ENCODE measurements around the gene CTR9.

Gene CTR9

DNA sequence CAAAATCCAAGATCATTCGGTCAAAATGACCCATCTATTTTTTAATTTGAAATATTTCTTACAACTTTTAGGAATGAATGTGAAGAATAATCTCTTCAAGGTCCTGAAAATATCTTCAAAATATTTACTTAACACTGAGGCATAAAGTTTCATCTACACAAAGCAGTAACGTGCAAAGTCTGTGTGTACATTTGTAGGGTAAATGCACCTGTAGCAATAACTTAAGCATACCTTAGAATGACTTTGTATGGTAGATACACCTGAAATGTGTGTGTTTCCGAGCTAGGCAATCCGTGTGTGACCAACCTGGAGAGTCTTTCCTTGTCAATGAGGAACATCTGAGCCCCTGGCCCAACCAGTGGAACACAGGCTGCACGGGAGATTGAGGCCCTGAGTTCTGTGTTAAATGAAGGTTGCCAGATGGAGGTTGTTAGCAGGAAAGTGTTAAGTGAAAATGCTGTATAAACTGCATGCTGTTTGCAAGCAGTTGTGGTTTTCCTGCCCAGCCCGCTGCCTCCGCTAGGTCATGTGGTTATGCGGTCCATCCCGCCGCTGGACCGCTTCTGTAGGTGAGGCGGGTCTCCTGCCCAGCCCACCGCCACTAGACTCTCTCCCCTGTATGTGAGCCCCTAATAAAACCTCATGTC is 7.6 kb upstream of the CTR9 start:
- DNase-seq, result no peak

DNA sequence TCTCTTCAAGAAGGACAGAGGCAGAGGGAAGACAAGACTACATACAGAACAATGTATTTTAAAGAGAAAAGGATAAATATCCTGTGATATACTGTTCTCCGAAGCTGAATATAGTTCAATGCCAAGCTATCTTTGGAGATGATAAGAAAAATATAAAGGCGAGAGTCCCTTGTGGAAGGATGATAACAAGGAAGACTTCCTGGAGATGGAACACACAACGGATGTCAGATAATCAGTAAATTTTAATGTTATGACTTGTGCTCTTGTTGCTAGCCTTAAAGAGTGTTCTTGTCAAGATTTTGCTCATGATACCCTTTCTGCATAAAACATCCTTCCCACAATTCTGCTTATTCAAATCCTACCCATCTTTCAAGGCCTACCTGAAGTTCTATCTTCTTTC is 6.8 kb upstream of the CTR9 start:
- no peak for DNase-seq

DNA sequence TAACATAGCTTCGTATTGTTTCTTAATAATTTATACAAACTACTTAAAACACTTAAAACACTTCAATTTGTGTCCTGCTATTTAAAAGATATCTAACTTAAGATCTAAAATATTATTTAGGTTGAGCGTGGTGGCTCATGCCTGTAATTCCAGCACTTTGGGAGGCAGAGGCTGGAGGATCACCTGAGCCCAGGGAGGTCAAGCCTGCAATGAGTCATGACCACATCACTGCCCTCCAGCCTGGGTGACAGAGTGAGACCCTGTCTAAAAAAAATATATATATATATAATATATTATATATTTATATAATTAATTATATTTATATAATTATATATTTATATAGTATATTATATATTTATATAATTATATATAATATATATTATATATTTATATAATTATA is 4.2 kb upstream of the CTR9 start:
- no peak for DNase-seq

DNA sequence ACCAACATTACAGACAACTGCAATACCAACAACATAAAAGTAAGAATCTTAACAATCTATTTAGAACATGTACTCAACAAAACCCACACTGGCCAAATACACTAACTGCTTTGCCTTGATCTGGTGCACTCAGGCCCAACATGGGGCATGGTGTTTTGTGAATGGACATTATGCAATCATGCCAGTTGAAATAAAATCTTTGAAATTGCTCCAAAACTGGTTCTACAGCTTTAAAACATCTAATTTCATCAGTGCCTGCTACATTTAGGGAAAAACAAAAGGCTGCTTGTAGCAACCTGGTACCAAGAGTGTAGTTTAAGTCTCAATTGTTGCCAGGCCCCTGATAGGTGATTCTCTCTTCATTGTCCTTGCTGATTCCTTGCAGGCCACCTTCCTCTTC is 3.3 kb upstream of the CTR9 start:
- DNase-seq, result no peak

DNA sequence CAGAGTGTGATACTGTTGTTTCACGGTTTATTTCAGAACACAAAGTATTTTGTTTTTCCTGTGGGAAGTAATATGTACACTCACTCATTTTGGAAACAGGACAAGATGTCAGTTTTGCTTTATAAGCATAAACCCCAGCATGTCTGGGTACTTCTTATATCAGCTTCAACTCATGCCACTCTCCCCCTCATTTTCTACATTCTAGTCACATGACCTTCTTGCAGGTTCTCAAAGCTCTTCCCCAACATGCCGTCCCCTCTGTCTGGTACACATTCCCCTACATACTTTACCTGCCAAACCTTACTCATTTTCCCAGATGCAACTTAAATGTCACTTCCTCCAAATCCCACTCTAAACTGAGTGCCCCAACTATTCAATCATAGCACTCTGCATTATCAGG is 1.6 kb upstream of the CTR9 start:
- no peak for DNase-seq

DNA sequence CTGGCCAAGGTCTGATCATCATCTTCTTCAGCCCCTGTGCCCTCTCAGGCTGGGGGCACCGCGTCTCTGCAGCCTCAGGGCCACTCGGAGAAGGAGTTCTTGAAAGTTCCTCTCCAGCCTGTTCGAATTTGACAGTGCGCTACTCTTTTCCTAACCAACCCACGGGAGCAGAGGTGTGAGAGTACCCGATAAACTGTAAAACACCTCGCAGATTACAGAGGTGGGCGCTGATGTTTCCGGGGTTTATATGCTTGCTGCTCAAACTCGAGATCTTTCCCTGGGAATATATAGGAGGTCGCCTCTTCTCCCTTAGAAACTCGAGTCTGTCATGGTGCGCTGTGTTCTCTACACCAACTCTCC is 515 bp downstream of the CTR9 start:
- no peak for DNase-seq

DNA sequence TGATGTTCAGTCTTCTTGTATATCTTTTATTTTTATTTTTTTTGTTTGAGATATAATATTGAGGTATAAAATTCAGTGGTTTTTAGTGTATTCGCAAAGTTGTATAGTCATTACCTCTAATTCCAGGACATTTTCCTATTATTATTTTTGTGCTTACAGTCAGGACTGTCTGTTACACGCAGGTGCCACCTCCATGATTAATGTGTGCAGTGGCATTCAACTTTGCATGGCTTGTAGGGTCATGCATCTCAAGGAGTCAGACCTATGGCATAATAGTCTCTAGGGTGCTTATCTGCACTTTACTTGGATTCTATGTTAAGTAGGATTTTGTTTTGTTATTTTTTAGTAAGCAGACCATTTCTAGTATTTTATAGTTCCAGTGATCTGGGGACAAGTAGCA is 1.0 kb downstream of the CTR9 start:
- no peak for DNase-seq

DNA sequence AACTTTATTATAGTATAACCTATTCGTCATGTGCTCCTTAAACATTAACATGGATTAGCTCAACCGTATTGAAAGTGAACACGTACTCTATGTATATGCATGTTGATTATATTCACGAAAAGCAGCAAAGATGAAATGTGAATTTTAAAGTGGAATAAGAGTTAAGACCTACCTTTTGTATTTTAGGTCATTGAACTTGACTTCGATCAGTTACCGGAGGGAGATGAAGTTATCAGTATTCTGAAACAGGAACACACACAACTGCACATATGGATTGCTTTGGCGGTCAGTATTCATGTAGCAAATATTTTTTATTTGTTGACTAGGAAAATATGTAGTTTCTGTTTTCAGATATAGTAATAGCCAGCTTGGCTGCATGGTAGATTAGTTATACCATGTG is 1.4 kb downstream of the CTR9 start:
- DNase-seq, result no peak

DNA sequence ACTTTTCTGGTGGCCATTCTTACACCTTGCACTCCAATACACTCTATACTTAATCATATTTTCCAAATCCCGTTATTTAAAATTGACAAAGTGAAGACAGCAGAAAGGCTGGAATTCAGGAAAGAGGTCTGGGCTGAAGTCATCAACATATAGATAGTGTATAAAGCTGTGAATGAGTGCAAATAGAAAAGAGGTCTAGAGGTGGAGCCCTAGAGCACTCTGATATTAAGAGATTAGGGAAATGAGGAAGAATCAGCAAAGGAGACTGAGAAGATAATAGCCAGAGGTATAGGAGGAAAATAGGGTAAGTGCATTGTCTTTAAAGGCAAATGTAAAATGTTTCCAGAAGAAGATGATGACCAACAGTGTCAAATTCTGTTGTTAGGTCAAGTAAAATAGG is 7.9 kb downstream of the CTR9 start:
- DNase-seq, result no peak

DNA sequence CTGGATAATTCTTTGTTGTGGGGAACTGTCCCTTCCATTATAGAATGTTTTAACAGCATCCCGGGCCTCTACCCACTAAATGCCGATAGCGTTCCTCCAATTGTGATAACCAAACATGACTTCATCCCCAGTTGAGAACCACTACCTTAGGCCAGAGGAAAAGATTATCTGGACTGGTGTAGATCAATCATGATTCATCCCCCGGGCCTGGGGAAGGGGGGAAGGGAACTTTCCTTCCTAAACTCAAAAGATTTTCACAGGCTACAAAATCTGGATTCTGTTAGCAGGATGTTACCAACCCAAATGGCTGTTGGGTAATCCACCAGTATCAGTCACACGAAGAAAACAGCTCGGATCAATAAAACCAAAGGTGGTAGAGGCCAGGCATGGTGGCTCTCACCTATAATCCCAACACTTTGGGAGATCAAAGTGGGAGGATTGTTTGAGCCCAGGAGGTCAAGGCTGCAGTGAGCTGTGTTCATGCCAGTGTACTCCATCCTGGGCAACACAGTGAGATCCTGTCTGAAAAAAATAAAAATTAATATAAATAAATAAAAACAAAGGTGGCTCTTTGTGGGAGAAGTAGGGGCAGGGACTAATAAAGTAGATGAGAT is 10.1 kb downstream of the CTR9 start:
- no peak for DNase-seq

DNA sequence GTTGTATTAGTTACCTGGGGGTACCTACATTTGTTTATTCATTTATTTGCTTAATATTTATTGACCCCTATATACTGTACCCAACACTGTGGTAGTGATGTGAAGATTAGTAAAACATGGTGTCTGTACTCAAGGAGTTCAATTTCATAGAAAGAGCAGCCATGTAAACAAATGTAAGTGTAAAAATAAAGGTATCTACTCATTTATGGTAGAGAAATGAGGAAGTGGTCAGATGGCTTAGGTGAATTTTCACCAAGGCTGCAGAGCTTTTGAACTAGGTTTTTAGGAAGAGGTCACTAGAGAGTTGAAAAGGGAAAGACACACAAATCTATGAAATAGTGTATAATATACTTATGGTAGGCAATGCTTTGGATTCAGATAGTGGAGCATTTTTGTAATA is 11.1 kb downstream of the CTR9 start:
- DNase-seq, result no peak

DNA sequence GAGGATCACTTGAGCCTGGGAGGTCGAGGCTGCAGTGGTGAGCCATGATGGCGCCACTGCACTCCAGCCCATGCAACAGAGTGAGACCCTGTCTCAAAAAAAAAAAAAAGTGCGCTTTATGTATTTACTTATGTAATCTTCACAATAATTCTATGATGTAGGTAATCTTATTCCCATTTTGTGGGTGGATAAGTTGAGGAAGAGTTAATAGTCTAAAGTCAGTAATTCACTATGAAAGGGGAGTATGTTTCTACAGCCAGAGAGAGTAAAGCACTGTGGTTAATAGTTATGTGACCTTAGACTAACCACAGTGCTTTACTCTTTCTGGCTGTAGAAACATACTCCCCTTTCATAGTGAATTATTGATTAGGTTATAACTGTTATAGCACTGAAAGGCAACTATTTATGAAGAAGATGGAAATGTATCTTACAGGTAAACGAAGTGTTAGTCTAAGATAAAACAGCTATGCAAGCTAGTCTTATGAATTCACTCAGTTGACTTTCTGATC is 11.9 kb downstream of the CTR9 start:
- no peak for DNase-seq

DNA sequence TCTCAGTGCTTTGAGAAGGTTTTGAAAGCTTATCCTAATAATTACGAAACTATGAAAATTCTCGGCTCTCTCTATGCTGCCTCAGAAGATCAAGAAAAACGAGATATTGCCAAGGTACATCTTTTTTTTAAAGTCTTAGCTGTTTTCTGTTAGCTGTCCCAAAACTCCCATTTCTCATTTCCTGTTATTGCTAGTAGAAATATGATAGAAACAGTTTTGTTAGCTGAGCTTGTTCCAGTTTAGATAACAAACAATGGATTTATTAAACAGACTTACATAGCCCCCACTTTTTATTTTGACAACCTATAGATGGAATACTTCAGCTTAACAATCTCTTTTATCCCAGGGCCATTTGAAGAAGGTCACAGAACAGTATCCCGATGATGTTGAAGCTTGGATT is 12.7 kb downstream of the CTR9 start:
- DNase-seq, result no peak

DNA sequence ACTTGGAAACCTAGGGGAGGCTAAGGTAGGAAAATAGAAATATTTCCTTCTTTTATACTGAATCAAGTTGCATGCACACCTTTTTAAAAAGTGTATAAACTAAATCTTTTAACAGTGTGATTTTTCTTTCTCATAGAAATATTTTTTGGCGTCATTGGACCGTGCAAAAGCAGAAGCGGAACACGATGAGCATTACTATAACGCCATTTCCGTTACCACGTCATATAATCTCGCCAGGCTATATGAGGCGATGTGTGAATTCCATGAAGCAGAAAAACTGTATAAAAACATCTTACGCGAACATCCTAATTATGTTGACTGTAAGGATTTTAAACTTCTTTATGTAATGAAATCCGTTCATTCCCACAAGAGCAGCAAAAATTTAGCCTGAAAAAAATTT is 13.4 kb downstream of the CTR9 start:
- DNase-seq, result no peak

DNA sequence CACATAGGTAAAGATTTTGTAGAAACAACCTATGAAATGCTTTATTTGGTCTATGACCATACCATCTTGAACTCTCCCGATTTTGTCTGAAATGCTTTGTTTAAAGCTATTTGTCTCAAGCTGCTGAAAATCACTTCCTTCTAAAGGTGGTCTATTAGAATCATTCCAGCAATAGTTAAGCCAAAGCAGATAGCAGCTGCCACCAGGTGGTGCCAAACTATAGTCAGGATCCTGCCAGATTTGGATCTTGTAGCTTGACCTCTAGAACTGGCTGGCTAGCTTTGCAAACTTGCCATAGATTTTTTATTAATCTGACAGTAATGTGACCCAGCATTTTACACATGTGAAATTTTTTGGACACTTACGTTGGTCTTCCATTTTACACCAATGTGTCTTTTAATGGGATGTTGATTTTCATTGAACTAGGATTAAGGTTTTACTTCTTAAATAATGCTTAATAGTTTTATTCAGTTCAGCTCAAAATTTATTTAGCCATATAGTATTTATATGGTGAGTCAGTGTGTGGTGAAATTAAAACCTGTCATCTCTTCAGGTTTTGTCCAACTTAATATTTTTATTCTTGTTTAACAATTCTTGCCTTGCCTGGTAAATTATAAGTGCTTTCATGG is 19.7 kb downstream of the CTR9 start:
- peak; percentile 41 for DNase-seq

DNA sequence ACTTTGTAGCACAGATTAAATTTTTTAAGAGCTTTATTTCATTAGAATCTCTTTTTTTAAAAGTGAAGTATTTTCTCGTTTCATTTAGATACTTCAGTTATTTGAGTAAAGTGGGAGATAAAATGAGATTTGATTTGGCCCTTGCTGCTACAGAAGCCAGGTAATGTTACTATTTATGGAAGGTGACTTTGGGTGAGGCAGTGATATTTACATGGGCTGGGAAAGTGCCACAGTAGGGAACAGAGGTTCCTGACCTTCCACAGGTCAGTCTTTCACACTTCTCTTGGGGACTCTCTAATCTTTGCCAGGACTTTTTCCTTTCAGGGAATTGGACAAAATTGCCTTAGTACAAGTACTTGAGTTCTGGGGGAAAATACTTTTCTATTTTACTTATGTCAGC is 20.4 kb downstream of the CTR9 start:
- DNase-seq, result no peak

DNA sequence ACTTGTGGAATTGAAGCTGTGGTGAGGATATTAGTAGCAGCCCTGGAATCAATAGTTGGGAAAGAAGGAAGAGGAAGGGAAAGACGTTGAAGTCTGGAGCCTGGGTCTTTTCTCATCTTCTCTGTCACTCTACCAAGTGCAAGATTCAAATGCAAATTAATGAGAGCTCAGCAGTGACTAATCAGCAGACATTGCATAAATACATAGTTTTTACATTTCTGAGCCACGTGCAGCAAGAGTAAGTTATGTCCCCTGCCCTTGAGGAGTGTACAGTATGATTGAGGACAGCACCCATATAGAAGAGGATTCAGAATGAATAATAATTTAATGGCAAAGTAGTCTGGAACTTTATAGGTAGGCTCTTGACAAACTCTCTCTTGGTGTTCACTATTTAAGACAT is 23.8 kb downstream of the CTR9 start:
- DNase-seq, result no peak

DNA sequence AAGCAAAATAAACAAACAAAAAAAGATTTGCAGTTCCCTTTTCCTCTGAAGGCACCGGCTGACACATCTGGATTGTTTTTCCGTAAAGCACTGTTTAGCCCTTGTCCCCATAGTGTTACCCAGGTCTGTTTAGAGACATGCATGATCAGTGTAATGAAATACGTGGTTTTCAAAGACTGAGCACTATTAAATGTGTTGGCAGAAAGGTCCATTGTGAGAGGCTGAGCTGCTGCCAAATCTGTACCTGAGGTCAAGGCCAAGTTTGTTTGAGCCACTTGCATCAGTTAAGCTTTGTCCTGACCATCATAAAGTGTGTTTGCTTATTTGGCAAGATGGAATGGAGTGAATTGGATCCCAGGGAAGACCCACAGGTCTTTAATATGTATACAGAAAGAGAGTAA is 26.3 kb downstream of the CTR9 start:
- no peak for DNase-seq

DNA sequence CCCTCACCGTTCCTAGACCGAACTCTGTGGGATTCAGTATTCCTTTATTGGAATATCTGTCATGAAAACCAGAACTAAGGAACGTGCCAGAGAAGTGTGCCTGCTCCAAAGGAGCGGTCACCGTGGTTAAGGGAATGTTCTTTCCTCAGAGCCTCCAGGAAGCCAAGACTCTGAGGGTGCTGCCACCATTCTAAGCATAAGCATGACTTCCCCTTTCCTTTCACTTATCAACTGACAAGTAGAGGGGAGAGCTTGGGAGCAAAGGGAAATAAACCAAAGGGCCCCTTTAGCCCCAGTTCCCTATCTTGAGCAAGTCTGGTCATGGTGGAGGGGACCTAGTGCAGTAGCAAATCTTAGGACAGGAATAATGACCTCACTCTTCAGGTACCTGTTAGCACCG is 26.8 kb downstream of the CTR9 start:
- DNase-seq, result no peak

DNA sequence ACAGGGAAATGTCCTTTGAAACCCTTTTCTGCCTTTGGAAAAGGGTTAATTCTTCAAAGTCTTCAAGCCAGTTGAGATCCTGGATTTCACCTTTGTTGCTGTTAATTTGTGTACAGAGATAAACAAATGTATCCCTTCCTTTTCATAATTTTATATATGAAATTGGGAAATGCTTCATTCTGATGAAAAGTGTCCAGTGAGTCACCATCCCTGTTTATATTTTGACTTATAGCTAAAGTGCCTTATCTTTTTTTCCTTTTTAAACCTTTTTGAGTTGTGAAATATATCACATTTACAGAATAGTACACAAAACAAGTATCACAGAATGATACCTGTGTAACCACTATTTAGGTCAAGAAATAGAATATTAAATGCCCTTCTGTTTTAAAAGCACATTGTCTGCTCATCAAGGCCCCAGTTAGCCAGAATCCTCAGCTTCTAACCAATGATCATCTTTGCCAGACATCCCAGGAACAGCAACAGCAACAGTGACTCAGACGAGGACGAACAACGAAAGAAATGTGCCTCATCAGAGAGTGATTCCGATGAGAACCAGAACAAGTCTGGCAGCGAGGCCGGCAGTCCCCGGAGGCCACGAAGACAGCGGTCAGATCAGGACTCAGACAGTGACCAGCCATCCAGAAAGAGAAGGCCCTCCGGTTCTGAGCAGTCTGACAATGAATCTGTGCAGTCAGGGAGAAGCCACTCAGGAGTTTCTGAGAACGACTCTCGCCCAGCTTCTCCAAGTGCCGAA is 27.3 kb downstream of the CTR9 start:
- peak; percentile 78 for DNase-seq

DNA sequence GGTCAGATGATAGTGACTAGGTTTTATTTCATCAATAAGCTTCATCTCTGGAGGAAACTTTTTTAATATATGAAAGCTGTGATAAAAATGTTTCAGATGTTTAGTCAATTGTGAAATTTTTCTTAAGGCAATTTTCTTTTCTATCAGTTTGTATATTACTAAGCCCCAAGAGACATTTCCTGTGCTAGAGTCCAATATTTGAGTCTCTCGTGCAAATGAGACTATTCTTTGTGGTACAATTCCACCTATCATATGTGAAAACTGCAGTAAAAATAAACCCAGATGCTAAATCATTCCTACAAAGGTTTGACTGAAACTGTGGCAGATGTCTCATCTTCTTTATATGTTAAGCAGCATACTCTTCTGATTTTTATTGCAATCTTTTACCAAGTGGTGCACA is 28.0 kb downstream of the CTR9 start:
- no peak for DNase-seq

DNA sequence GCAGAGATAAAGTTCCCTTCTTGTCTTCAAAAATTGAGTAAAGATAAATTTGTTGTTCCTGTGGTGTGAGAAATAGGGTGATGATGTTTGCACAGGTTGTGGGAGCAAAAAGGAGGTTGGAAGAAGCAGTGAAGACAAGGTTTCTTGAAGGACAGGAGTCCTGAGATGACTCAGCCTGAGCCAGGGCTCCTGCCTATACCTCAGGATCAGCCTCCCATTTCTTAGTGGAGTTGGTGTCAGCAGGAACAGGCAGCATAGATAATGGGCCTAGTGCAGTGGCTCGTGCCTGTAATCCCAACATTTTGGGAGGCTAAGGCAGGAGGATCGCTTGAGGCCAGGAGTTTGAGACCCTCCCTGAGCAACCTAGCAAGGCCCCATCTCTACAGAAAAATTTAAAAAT is 29.0 kb downstream of the CTR9 start:
- no peak for DNase-seq

DNA sequence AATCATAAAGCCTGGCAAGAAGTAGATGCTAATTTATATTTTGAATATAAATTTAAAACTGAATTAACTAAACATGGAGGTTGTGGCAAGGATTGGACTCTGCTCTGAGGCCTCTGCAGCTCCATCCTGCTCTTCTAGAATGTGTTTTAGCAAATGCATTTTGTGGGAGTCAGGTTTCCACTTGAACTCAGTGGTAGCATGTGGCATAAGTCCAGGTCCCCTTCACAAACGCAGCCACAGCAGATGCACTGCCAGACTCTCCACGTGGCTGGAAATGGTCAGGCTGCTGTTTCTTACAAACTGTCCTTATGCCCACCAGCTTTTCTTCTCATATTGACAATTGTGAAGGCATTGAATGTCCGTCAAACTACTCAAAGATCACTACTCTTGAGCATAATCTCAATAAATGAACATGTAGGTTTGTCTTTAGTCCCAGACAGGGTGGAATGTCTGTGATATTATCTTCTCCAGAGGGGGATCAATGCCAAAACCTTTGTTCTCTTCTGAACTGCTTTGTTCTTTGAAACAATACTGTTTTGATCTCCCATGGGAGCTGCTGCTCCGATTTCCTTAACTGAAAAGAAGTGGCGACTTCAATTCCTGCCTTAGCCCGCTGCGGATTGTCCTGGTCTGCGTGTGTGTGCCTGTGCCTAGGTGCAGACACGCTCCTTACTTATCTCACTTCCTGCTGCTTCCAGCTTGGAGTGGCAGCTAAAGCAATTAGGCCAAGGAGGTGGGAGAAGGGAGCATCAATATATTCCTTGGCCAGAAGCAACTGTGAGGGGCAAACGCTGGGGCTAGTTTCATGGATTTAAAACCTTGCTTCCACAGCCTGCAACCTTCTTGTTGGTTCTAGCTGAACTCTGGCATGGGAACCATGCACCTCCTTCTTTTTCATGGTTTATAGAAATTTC is 33.4 kb downstream of the CTR9 start:
- no peak for DNase-seq

Data from fibroblast of skin of back (primary cell).